ENCODE results near the gene BEST2.
A peak's percentile ranks its signal among the peaks of the same experiment; 100 is the strongest.
"Not testable (repeated sequence)": the region's sequence is repeated elsewhere in the genome, so short reads cannot be mapped to it uniquely, and the experiment has no call there.

BEST2 gene

DNA sequence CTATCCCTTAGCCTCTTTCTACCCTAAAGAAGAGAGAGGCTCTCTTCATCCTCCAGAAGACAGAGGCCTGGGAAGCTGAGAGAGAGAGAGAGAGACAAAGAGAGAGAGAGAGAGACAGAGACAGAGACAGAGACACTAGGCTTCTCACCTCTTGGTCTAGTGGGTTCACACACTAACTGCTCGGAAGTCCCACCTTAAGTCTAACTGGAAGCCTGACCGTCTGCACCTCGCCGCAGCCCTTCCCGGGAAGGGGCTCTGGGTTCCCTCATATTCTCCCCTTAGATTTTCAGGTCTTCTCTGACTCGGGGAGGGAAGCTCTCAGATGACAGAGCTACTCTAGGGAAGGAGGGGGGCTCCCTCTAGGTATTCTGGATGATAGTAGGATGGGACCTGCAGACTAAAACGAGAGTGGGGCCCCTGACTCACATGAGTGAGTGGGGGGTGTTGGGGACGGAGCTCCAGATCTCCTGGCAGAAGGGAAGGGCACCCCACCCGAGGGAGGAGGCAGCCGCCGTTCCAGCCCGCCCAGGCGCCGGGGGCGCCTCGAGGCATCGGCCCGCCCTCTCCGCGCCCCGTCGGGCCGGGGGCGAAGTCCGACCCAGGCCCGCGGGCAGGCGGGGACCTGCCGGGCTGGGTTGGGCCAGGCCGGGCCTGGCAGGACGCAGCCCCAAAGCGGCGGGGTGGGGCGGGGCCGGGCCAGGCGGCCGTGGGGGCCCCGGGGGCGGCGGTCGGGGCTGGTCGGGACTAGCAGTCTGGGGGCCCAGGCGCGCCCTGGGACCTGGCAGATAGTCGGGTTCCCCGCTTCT, 37.7 kb downstream of the BEST2 start:
- DNase-seq = peak; percentile 52

DNA sequence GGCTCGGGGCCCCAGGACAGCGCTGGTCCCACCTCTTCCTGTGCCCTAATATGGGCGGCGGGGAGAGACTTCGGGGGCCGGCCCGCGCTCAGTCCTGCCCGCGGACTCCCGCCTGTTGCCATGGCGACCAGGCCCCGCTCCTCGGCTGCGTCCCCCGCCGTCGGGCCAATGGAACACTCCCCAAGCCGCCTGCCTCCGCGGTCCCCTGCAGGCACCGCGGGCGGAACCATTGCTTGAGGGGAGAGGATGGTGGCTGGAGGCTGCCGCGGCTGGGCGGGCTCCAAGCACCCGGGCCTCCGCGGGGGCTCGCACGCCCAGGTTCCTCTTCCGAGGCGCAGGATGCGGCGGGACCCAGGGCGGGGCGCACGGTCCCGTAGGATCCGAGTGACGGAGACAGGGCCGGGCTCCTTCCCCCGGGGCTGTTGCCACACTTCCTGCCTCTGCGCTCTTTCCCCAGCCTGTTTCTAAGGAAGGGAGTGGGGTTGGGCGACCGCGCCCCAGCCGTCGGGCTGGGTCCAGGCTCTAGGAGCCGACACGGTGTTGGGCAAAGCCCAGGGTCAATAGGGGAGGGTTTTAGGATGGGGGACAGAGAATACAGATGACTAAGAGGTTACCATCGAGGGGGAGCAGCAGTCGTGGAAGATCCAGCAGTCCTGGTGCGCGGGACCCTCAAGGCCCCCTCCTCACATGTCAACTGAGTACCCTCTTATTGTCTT, 38.5 kb downstream of the BEST2 start:
- peak; percentile 98 for DNase-seq

DNA sequence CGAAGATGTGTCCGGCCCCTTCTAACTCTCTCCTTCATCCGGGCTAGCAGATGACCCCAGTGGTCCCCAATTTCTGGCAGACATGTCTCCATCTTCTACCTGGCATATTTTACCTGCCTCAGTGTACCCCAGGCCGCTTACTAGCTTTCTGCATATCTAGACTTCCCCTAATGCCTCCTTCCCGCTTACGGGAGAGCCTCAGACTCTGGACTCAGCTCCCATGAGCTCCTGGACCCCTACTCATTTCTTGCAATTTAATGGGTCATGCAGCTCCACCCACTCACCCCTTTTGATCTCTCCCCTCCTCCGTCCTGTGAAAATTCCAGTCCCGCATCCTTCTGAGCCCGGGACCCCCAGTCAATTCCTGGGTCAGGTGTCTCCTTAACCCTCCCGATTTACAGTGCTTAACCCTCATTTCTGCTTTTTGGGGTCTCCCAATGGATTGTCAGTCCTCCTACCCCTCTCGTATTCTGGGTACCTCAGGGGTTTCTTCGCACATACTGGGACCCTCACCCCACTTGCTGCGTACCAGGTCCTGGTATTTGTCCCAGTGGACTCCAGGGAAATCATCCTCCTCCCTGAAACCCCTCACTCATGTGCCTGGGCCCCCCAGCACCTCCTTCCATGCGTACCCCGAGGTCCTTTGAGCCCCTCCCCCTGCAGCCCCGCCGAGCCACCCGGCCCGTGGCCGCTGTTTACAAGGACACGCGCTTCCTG, 39.2 kb downstream of the BEST2 start:
- no peak for DNase-seq

DNA sequence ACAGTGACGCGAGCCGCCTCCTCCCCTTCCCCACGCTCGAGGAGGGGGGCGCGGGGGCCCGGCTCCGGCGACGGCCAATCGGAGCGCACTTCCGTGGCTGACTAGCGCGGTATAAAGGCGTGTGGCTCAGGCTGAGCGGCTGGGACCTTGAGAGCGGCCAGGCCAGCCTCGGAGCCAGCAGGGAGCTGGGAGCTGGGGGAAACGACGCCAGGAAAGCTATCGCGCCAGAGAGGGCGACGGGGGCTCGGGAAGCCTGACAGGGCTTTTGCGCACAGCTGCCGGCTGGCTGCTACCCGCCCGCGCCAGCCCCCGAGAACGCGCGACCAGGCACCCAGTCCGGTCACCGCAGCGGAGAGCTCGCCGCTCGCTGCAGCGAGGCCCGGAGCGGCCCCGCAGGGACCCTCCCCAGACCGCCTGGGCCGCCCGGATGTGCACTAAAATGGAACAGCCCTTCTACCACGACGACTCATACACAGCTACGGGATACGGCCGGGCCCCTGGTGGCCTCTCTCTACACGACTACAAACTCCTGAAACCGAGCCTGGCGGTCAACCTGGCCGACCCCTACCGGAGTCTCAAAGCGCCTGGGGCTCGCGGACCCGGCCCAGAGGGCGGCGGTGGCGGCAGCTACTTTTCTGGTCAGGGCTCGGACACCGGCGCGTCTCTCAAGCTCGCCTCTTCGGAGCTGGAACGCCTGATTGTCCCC, 39.9 kb downstream of the BEST2 start, which contains the start of gene JUNB:
Gene JUNB, plus strand, starts transcription at position 142 of the 706 bp plus-strand sequence. Its CDS starts 286 bp downstream, at position 428.
- peak; percentile 97 for DNase-seq

DNA sequence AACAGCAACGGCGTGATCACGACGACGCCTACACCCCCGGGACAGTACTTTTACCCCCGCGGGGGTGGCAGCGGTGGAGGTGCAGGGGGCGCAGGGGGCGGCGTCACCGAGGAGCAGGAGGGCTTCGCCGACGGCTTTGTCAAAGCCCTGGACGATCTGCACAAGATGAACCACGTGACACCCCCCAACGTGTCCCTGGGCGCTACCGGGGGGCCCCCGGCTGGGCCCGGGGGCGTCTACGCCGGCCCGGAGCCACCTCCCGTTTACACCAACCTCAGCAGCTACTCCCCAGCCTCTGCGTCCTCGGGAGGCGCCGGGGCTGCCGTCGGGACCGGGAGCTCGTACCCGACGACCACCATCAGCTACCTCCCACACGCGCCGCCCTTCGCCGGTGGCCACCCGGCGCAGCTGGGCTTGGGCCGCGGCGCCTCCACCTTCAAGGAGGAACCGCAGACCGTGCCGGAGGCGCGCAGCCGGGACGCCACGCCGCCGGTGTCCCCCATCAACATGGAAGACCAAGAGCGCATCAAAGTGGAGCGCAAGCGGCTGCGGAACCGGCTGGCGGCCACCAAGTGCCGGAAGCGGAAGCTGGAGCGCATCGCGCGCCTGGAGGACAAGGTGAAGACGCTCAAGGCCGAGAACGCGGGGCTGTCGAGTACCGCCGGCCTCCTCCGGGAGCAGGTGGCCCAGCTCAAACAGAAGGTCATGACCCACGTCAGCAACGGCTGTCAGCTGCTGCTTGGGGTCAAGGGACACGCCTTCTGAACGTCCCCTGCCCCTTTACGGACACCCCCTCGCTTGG, 40.7 kb downstream of the BEST2 start:
- DNase-seq = peak; percentile 89

DNA sequence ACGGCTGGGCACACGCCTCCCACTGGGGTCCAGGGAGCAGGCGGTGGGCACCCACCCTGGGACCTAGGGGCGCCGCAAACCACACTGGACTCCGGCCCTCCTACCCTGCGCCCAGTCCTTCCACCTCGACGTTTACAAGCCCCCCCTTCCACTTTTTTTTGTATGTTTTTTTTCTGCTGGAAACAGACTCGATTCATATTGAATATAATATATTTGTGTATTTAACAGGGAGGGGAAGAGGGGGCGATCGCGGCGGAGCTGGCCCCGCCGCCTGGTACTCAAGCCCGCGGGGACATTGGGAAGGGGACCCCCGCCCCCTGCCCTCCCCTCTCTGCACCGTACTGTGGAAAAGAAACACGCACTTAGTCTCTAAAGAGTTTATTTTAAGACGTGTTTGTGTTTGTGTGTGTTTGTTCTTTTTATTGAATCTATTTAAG, 41.3 kb downstream of the BEST2 start:
- no peak for DNase-seq

DNA sequence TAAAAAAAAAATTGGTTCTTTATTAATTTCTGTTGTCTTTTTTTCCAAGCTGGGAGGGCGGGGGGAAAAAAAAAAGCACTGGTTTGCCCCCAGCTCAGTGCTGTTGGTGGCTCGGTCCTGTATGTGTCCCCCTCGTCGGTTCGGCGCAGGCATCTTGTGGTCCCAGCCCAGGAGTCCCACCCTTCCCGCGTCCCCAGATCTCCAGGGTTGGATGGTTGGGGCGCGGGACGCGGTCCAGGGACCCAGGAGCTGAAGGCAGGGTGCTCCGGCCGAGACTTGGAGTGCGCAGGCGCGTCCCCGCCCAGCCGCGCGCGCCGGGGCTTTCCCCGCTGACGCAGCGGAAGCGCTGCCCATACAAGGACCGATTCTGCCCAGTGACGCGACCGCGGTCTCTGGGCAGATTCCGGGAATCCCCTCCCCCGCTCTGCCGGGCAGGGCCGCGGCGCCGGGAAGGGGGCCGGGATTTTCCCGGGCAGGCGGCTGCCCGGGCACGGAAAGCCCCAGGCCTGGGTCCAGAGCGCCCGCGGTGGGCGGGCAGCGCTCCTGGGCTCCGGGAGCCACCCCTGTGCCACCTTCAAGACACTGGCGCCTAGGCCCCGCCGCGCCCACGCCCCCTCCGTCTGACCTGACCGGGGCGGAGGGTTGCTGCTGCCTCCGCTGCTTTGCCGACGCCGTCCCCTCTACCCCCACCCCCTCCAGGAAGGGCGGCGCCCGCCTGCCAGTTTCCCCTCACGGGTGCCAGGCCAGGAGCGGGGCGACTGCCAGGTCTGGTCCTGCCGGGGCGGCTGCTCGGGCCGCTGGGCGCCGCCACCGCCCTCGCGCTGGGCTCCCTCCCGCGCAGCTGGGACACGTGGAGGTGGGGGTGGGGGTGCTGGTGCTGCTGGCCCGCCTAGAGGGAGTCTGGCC, 42.0 kb downstream of the BEST2 start:
- peak; percentile 93 for DNase-seq

DNA sequence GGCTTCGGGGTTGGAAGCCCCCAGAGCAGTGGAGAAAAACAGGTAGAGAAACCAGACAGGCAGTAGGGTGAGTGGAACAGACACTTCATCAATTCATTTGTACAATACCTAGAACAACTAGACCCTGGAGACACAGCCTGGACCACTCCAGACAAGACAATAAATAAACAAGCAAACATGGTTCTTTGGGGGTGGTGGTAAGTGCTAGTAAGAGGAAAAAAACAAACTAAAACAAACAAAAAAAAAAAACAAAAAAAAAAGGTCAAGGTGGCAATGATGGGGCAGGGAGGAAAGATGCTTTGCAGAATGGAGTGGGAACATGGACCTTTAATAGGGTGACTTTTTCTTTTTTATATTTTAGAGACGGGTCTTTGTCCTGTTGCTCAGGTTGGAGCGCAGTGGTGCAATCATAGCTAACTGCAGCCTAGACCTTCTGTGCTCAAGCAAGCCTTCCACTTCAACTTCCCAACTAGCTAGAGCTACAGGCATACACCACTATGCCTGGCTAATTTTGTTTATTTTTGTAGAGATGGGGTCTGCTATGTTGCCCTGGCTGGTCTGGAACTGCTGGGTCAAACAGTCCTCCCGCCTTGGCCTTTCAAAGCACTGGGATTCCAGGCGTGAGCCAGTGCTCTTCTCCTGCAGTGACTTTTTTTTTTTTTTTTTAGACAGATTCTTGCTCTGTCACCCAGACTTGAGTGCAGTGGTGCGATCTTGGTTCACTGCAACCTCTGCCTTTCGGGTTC, 42.8 kb downstream of the BEST2 start:
- DNase-seq = no peak

DNA sequence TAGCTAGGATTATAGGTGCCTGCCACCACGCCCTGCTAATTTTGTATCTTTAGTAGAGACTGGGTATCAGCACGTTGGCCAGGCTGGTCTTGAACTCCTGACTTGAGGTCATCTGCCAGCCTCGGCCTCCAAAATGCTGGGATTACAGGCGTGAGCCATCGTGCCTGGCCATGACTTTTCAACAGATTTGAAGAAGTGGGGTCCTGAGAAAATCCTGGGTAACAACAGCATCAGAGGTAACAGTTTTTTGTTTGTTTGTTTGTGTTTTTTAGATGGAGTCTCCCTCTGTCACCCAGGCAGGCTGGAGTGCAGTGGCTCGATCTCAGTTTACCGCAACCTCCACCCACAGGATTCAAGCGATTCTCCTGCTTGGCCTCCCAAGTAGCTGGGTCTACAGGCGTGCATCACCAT, 43.4 kb downstream of the BEST2 start:
- no peak for DNase-seq

DNA sequence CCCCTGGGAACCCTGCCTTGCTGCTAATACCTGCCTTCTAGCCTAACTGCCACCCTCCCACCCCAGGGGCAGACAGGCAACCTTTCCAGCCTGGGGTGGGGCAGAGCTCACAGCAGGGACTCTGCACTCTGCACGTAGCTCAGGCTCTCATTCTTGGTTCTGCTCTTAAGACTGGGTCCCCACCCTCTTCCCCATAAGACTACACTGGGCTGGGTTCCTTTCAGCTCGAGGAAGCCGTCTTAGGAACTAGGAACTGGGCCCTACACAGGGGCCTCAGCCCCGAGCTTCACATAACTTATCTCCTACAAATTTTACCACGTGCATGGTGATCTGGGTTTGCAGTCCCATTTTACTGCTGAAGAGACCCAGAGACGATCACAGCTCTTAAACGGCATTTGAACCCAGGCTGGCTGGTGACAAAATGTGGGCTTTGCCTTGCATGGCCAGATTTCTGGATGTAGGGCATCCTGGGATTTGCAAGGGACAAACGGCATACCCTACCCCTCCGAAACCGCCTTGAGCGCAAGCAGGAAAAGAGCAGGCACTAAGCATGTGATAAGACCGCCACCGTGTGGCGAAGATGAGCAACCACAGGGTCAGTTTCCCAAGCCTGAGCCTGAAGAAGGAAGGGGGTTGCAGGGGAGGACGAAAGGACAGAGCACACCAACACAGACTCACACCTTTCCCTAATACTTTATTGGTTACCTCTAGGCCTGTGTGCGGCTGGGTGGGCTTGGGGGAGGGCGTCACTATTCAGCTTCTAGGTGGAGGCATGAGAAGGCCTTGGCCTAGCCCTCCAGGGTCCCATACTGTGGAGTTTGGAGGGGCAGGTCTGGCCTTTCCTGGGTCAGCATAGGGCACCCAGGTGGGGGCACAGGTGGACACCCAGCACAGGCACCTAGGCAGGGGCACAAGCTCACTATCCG, 44.8 kb downstream of the BEST2 start:
- DNase-seq = peak; percentile 83

DNA sequence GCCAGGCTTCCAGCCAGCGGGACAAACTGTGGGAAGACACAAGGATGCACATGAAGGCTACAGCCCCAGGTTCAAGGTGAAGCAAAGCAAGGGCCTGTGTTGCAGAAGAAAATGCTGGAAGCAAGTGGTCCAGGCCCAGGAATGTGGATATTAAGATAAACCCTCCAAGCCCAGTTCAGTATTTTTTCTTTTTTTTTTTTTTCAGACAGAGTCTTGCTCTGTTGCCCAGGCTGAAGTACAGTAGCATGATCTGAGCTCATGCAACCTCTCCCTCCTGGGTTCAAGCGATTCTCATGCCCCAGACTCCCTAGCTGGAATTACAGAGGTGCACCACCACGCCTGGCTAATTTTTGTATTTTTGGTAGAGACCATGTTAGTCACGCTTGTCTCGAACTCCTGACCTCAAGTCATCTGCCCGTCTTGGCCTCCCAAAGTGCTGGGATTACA, 45.6 kb downstream of the BEST2 start:
- no peak for DNase-seq

DNA sequence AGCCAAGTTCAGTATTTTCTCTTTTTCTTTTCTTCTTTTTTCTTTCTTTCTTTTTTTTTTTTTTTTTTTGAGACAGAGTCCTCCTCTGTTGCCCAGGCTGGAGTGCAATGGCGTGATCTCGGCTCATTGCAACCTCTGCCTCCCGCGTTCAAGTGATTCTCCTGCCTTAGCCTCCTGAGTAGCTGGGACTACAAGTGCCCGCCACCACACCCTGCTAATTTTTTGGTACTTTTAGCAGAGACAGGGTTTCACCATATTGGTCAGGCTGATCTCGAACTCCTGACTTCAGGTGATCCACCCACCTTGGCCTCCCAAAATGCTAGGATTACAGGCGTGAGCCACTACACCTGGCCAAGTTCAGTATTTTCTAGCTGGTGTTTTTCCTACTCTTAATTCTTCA, 46.0 kb downstream of the BEST2 start:
- not testable (repeated sequence) for DNase-seq

DNA sequence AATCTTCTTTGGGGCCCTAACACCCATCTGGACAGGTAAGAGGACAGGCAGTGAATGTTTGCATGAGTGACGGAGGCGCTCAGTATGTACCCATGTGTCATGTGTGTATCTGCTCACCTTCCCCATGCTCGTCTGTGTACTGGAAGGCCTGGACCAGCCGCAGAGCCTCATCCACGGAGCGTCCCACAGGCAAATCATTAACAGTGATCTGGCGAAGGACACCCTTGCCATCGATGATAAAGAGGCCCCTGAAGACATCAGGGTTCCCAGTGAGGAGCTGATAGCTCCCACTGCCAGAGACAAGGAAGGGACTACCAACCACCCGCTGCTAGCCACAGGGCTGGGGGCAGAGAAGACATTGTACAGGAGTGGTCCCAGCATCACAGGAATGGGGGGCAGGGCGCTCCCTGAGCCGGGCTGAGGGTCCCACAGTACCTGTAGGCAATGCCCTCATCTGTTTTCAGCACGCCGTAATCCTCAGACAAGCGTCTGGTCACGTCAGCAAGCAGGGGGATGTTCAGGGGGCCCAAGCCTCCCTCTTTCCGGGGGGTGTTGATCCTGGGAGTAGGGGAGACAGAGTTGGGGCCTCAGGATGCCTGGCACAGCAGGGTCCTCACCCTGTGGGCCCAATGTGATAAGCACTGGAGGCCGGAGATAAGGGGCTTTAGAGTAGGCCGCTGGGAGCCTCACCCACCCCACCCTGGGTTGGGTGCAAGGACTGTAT, 48.3 kb downstream of the BEST2 start:
- DNase-seq = no peak

DNA sequence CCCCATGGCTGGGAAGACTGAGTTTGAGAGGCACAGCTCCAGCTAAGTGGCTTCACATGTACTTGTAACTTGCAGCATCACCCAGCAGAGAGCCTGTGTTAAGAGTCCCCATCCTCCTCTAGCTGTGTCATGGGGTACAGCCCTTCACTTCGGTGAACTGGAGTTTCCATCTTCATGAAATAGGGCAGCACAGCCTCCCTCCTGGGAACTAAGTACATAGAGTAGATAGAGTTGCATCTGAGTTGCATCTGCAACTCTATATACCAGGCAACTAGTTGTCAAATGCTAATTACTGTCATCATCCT, 48.8 kb downstream of the BEST2 start:
- no peak for DNase-seq

DNA sequence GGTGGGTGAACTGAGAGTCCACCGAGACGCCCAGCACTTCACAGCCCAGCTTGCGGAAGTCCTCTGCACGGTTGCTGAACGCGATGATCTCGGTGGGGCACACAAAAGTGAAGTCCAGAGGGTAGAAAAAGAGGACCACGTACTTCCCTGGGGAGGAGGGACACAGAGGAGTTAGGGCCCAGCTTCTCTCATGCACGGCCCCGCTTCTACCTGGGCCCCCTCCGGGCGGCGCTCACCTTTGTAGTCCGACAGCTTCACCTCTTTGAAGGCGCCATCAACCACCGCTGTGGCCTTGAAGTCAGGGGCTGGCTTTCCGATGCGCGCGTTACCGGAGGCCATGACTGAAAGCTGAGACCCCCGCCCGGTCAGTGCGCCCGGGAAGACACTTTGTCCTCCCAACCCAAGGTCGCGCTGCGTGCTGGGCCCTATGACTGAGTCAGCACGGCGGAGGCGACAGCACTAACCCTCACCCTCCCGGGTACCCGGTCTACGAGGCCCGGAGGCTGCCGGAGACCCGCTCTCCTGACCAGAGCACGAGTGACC, 49.4 kb downstream of the BEST2 start:
- no peak for DNase-seq

DNA sequence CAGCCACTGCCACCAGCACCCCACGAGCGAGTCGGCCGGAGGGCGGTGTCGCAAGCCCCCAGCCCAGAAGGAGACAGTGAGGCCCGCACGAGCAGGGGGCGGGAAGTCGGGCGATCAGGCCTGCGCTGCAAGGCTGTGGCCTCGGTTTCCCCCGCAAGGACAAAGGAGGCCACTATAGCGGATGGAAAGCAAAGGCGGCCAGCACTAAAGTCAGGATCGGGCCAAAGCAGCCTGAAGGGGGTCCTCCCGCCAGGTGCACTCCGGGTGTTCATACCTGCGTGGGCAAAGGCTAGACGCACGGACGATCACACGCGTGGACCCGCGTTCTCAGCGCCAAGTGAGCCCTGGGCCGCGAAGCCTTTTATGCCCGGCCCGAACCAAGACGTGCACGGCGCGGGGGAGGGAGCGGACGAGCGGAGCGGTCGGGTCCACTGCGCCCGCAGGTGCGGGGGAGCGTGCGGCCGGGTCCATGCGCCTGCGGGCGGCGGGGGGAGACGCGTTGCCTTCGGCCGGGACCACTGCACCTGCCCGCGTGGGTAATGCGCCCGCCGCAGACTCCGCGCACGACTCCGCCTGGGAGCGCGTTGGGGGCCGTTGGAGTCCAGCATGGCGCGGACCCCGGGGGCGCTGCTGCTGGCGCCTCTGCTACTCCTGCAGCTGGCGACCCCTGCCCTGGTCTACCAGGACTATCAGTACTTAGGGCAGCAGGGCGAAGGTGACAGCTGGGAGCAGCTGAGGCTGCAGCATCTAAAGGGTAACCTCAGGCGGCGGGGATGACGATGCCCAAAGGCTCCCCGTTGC, 50.1 kb downstream of the BEST2 start, which contains the start of the genes PRDX2 and THSD8:
Gene PRDX2, minus strand, starts transcription at position 335 of the 801 bp plus-strand sequence. CDS start 539 bp downstream, outside the sequence.
Gene THSD8, plus strand, starts transcription at position 604 of the 801 bp plus-strand sequence. Its CDS starts 3 bp downstream, at position 607.
- peak; percentile 88 for DNase-seq
